ENCODE measurements around the gene MLIP.

- no peak for TF ChIP-seq JUNB (IDR thresholded peaks at IDR 0.05; ENCODE audit: unreplicated experiment)
- TF ChIP-seq CTCF (conservative IDR thresholded peaks at IDR 0.05; ENCODE audit: low read depth in 2 of 2) = no peak
- no peak for TF ChIP-seq POLR2AphosphoS5 (IDR thresholded peaks at IDR 0.05; ENCODE audit: low read depth)
- no peak for TF ChIP-seq EZH2 (IDR thresholded peaks at IDR 0.05; ENCODE audit: low read depth, unreplicated experiment)
- no peak for TF ChIP-seq CREB1 (CRISPR knock-in tag; IDR thresholded peaks at IDR 0.05; ENCODE audit: low read depth)
- no peak for TF ChIP-seq EZH2phosphoT487 (IDR thresholded peaks at IDR 0.05; ENCODE audit: unreplicated experiment)
- no peak for TF ChIP-seq ZNF331 (CRISPR knock-in tag; IDR thresholded peaks at IDR 0.05; ENCODE audit: low read depth)
- no peak for TF ChIP-seq ETS1 (IDR thresholded peaks at IDR 0.05)
- TF ChIP-seq NANOG (IDR thresholded peaks at IDR 0.05; ENCODE audit: borderline replicate concordance) = no peak
- TF ChIP-seq ZNF114 (CRISPR knock-in tag; IDR thresholded peaks at IDR 0.05) = no peak
- no peak for TF ChIP-seq REST (IDR thresholded peaks at IDR 0.05; ENCODE audit: unreplicated experiment)
These were observed 10.7 kb upstream of the MLIP start for GRCh38 chr6:54100411-54101006.
